IMR-90 (cell line): ENCODE data around the gene NUP37. TPM values are rescaled to one million over a fixed set of nuclear protein-coding genes. Genes with fewer than 3 reads are reported as not detected.

Experiments
- ATAC-seq: fragments of 200-7000 bp; cut with Tn5 transposase; 2 replicates; pipeline ENCODE4 v1.9.1; 2020; ENCODE audit warnings: low read depth, mild to moderate bottlenecking, moderate library complexity
- BruUV-seq: library from RNA; stranded (reverse); fragments of 400-500 nt; replicated peaks from 2 replicates; lab custom pipeline; 2021; lab: Mats Ljungman, UMichigan
- CTCF ChIA-PET: fragments of 300-600 bp; formaldehyde crosslinking; extraction: SDS; loops from one replicate; lab custom pipeline; 2021; ENCODE audit warnings: antibody characterized with exemption; lab: Yijun Ruan, JAX
- POLR2A ChIA-PET: fragments of 300-600 bp; sonication (Branson Sonifier 250); formaldehyde crosslinking; loops from one replicate; lab custom pipeline; 2022; ENCODE audit warnings: antibody characterized with exemption; ENCODE audit not compliant: unreplicated experiment; lab: Charles Lee
- DNase-seq: peaks from one replicate; pipeline ENCODE4 v3.0.0; 2013
- H2AFZ ChIP-seq: replicated peaks from 2 replicates; pipeline ENCODE3; 2013; ENCODE audit warnings: low read length, mild to moderate bottlenecking; ENCODE audit not compliant: poor library complexity
- H2AK5ac ChIP-seq: 2 replicates; pipeline ENCODE4 v1.6.1; 2013; ENCODE audit warnings: low read depth, low read length, inconsistent platforms
- H2AK9ac ChIP-seq: replicated peaks from 2 replicates; pipeline ENCODE3; 2013; ENCODE audit warnings: mild to moderate bottlenecking, low read depth, low read length, moderate library complexity; ENCODE audit not compliant: poor library complexity
- H2BK120ac ChIP-seq: 2 replicates; pipeline ENCODE4 v1.6.1; 2013; ENCODE audit warnings: low read depth, low read length, inconsistent platforms
- H2BK15ac ChIP-seq: 3 replicates; pipeline ENCODE4 v1.6.1; 2013; ENCODE audit warnings: low read depth, low read length, inconsistent platforms
- H2BK20ac ChIP-seq: 2 replicates; pipeline ENCODE4 v1.6.1; 2013; ENCODE audit warnings: low read depth, mild to moderate bottlenecking, inconsistent platforms, low read length, moderate library complexity
- H2BK5ac ChIP-seq: 2 replicates; pipeline ENCODE4 v1.6.1; 2013; ENCODE audit warnings: mild to moderate bottlenecking, low read depth, low read length, inconsistent platforms; ENCODE audit not compliant: poor library complexity, severe bottlenecking
- H3K14ac ChIP-seq: replicated peaks from 2 replicates; pipeline ENCODE4 v1.6.1; 2013; ENCODE audit warnings: low read depth, low read length, inconsistent platforms
- H3K18ac ChIP-seq: 2 replicates; pipeline ENCODE4 v1.6.1; 2013; ENCODE audit warnings: low read depth, low read length, control low read depth
- H3K23ac ChIP-seq: 2 replicates; pipeline ENCODE4 v1.6.1; 2013; ENCODE audit warnings: low read depth, low read length, inconsistent platforms
- H3K27ac ChIP-seq: 2 replicates; pipeline ENCODE4 v1.5.1; 2013; ENCODE audit warnings: mild to moderate bottlenecking, control low read depth, low read length; ENCODE audit not compliant: insufficient read depth
- H3K27me3 ChIP-seq: 2 replicates; pipeline ENCODE4 v1.6.1; 2013; ENCODE audit warnings: low read length; ENCODE audit not compliant: control insufficient read depth, insufficient read depth
- H3K36me3 ChIP-seq: 2 replicates; pipeline ENCODE4 v1.6.1; 2013; ENCODE audit warnings: low read length, mixed read lengths; ENCODE audit not compliant: control insufficient read depth, insufficient read depth
- H3K4ac ChIP-seq: 2 replicates; pipeline ENCODE4 v1.6.1; 2013; ENCODE audit warnings: low read depth, low read length, inconsistent platforms
- H3K4me1 ChIP-seq: 2 replicates; pipeline ENCODE4 v1.6.1; 2013; ENCODE audit warnings: low read length, mixed read lengths; ENCODE audit not compliant: control insufficient read depth, insufficient read depth
- H3K4me2 ChIP-seq: 2 replicates; pipeline ENCODE4 v1.6.1; 2013; ENCODE audit warnings: low read depth, mild to moderate bottlenecking, control low read depth, low read length, moderate library complexity
- H3K4me3 ChIP-seq: 2 replicates; pipeline ENCODE4 v1.5.1; 2013; ENCODE audit warnings: low read depth, mild to moderate bottlenecking, control low read depth, low read length, moderate library complexity; ENCODE audit not compliant: insufficient read depth
- H3K56ac ChIP-seq: 2 replicates; pipeline ENCODE4 v1.6.1; 2013; ENCODE audit warnings: low read length, inconsistent platforms; ENCODE audit not compliant: insufficient read depth; ENCODE audit errors: extremely low read depth
- H3K79me1 ChIP-seq, 2 experiments: 2 replicates each; pipeline ENCODE4 v1.6.1; 2013; ENCODE audit warnings: low read length in 2 of 2, inconsistent platforms in 1 of 2, low read depth in 1 of 2
- H3K9ac ChIP-seq: 2 replicates; pipeline ENCODE4 v1.6.1; 2013; ENCODE audit warnings: low read depth, low read length, control low read depth
- H3K9me1 ChIP-seq: 2 replicates; pipeline ENCODE4 v1.6.1; 2013; ENCODE audit warnings: low read length, inconsistent platforms; ENCODE audit not compliant: insufficient read depth
- H3K9me3 ChIP-seq: 2 replicates; pipeline ENCODE4 v1.6.1; 2013; ENCODE audit warnings: low read length; ENCODE audit not compliant: control insufficient read depth, insufficient read depth
- H4K20me1 ChIP-seq: 2 replicates; pipeline ENCODE4 v1.6.1; 2013; ENCODE audit warnings: low read length, inconsistent platforms; ENCODE audit not compliant: insufficient read depth
- H4K5ac ChIP-seq: 2 replicates; pipeline ENCODE4 v1.6.1; 2013; ENCODE audit warnings: mild to moderate bottlenecking, low read depth, low read length, control low read depth
- H4K8ac ChIP-seq, 2 experiments: 2 replicates each; pipeline ENCODE4 v1.6.1; 2013; ENCODE audit warnings: low read depth in 2 of 2, low read length in 2 of 2, control low read depth in 1 of 2, inconsistent platforms in 1 of 2
- H4K91ac ChIP-seq: 2 replicates; pipeline ENCODE4 v1.6.1; 2013; ENCODE audit warnings: low read depth, low read length, inconsistent platforms; ENCODE audit not compliant: insufficient read depth
- MAZ ChIP-seq: IDR thresholded peaks from 2 replicates; pipeline ENCODE4 v1.6.1; 2012; ENCODE audit warnings: low read depth, mild to moderate bottlenecking, low read length, improper control_type of control experiment, moderate library complexity, borderline replicate concordance
- MXI1 ChIP-seq: IDR thresholded peaks from 2 replicates; pipeline ENCODE4 v1.6.1; 2012; ENCODE audit warnings: low read depth, mild to moderate bottlenecking, low read length, moderate library complexity, borderline replicate concordance
- NFE2L2 ChIP-seq: fragments of 150-350 bp; IDR thresholded peaks from 2 replicates; pipeline ENCODE4 v1.6.1; 2016; ENCODE audit warnings: low read depth, mild to moderate bottlenecking, low read length
- RCOR1 ChIP-seq: IDR thresholded peaks from 2 replicates; pipeline ENCODE4 v1.6.1; 2012; ENCODE audit warnings: mild to moderate bottlenecking, low read length, improper control_type of control experiment; ENCODE audit not compliant: insufficient replicate concordance
- RFX5 ChIP-seq: IDR thresholded peaks from 2 replicates; pipeline ENCODE4 v1.8.0; 2012; ENCODE audit warnings: low read depth, mild to moderate bottlenecking, low read length, moderate library complexity
- WGBS, 2 experiments: methylation state at CpG; one replicate each; pipeline versions ENCODE4 v1.1.5 to v1.1.7; 2013; ENCODE audit warnings: missing lambda C conversion rate in 2 of 2; ENCODE audit not compliant: insufficient read length in 1 of 2; ENCODE audit errors: extremely low coverage in 2 of 2; 5-methylcytosine and 5-hydroxymethylcytosine counted together
- dilution Hi-C: fragments of 300-500 bp; cut with HindIII; formaldehyde crosslinking; loops from one replicate; pipeline ENCODE4 v1.14.3; 2018; ENCODE audit warnings: low sequenced_read_pairs; ENCODE audit not compliant: unreplicated experiment
- in situ Hi-C: fragments of 300-500 bp; cut with MboI; formaldehyde crosslinking; loops from 3 replicates; pipeline ENCODE4 v1.14.3; 2019; ENCODE audit warnings: low sequenced_read_pairs, inconsistent platforms, mixed read lengths
- intact Hi-C: fragments of 100-400 bp; cut with micrococcal nuclease; formaldehyde crosslinking; loops from 2 replicates; pipeline ENCODE4 v1.10.0; 2022
- polyA plus RNA-seq, 3 experiments: library from polyadenylated mRNA; depleted of rRNA; stranded (reverse); fragments of >200 nt; gene quantifications; 2 replicates each; pipeline ENCODE4 v1.2.3, GENCODE V29; 2012; ENCODE audit warnings: low replicate concordance in 1 of 3
- total RNA-seq: library from RNA; depleted of rRNA; stranded (reverse); fragments of >200 nt; gene quantifications from 2 replicates; pipeline ENCODE4 v1.2.3, GENCODE V29; 2012
- TF ChIP-seq, protein P1 (sequence below): fragments of 150-350 bp; IDR thresholded peaks from 2 replicates; pipeline ENCODE4 v1.6.1; 2016; ENCODE audit warnings: low read depth, mild to moderate bottlenecking, low read length, moderate library complexity, borderline replicate concordance

Gene NUP37
- total and polyA plus RNA-seq, 2 of the 4 experiments (the other 2 are of a cell fraction), result 41.1 to 55.0 TPM

DNA sequence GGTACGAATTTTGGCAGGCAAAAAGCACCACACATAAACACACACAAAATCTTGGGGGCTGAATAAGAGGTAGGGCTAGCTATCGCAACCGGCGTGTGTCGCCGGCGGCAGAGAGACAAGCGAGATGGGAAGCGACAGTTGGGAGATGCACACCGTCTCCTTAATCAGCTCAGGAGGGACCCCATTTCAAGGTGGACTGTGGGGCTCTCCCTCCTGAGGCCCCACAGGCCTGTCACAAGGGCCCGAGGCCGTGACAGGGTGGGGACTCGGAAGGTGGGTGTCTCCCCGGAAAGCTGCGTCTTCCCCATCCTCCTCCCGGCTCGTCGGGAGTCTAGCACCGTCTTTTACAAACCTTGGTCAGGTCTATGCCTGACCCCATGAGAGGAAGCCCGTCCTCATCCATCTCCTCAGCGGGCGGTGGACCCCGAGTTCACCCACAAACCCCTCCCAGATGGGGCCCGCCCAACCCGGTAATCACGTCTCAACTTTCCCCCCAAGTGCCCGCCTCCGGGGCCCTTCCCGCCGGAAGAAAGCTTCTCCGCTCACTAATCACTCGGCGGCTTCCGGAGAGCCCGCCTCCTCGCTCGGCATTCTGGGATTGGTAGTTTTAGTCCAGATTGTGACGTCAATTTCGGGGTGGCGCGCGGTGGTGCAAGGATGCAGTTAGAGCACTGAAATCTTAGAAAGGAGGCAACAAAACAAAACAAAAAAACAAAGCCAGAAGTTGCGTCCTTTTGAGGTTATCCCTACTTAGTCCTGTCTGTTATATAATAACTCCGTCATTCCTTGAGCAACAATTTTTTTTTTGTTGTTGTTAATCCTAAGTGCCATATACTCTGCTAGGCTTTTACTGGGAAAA lies 58.1 kb downstream of the NUP37 start, which contains the start of gene WASHC3 (continued):
- no peak for TF ChIP-seq NFE2L2
- no peak for TF ChIP-seq RFX5
- TF ChIP-seq MXI1, result no peak; the same call in 1 of the 2 replicates

DNA sequence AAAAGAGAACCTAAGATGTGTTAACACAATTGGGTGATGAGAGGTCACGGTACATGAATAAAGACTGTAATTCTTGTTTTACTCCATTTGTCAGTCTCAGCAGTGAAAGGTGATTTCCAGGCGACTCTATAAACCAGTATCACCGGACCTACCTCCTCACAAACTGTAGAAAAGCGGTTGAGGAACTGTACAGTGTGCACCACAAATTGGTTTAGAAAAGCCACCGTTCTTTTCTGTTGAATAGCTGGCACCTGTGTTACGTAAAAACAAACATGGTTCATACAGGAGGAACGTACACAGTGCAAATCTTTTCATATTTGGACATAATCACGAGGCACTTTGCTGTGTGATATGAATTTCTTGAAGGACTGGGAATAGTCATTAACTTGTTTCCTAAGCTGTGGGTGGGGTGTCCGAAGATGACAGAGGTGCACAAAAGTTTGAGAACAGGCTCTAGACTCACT lies 58.8 kb downstream of the NUP37 start:
- POLR2A ChIA-PET, result interaction anchor here (0.7 kb wide), 1 partner anchor 23 kb away, joined by 3 read pairs; no protein-coding TSS in a partner anchor
- ATAC-seq, result no peak
- H2AFZ ChIP-seq, result peak overlapping the region; percentile 95

More for the DNA sequence above, 58.8 kb downstream of the NUP37 start:
- Histone ChIP-seq H4K5ac (peak overlapping the region; percentile 85), H3K23ac (peak overlapping the region; percentile 71), H2BK5ac (peak overlapping the region; percentile 71), H4K91ac (peak overlapping the region; percentile 75), H3K4ac (peak overlapping the region; percentile 80), H2BK120ac (no peak overlapping the region), H3K9me3 (no peaks in the 10 kb centered on the region), H3K4me2 (peak overlapping the region; percentile 92), H2AK9ac (peak overlapping the region; percentile 78), H3K9ac (peak overlapping the region; percentile 93), H3K4me3 (peak overlapping the region; percentile 79), H3K18ac (peak overlapping the region; percentile 44), H2BK15ac (0 out of 3 replicates have a peak overlapping the region, but pooled peaks have one; percentile 15), H3K27ac (peak overlapping the region; percentile 75), H3K56ac (peak overlapping the region; percentile 84), H4K20me1 (no peaks in the 10 kb centered on the region), H3K9me1 (no peaks in the 10 kb centered on the region), H3K4me1 (no peaks in the 10 kb centered on the region), H4K8ac (peak overlapping the region; percentile 92 to 95), H2AK5ac (peak overlapping the region; percentile 25; the same call in 1 of the 2 replicates), H3K14ac (peak overlapping the region; percentile 81), H3K36me3 (peaks cover 3% of the 10 kb centered on the region; the same call in 1 of the 2 replicates), H3K27me3 (no peaks in the 10 kb centered on the region), H3K79me1 (peaks cover 9 to 10% of the 10 kb centered on the region in 2 experiments; a peak in 3 of 4 replicates), H2BK20ac (no peak overlapping the region)
- intact Hi-C loops, result no loop called here
- 33% methylated on average over 1 of the region's 9 CpGs; no CpG with 5 or more reads in 1 of the 2 experiments for WGBS, 2 experiments
- TF ChIP-seq RFX5 (no peak), MAZ (no peak), RCOR1 (no peak)
- TF ChIP-seq, protein P1, sequence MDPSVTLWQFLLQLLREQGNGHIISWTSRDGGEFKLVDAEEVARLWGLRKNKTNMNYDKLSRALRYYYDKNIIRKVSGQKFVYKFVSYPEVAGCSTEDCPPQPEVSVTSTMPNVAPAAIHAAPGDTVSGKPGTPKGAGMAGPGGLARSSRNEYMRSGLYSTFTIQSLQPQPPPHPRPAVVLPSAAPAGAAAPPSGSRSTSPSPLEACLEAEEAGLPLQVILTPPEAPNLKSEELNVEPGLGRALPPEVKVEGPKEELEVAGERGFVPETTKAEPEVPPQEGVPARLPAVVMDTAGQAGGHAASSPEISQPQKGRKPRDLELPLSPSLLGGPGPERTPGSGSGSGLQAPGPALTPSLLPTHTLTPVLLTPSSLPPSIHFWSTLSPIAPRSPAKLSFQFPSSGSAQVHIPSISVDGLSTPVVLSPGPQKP, result no peak
- DNase-seq, result peak; percentile 1
- CTCF ChIA-PET, result interaction anchor here (1.0 kb wide), 1 partner anchor 331 kb away, joined by 3 read pairs; no protein-coding TSS in a partner anchor
- BruUV-seq, result TSS peak; percentile 57
- in situ Hi-C loops, result no loop called here
- dilution Hi-C loops, result no loop called here
